Measurements from ENCODE around the gene KRT25.
"Not testable (repeated sequence)": the region's sequence is repeated elsewhere in the genome, so short reads cannot be mapped to it uniquely, and the experiment has no call there.

Gene KRT25

DNA sequence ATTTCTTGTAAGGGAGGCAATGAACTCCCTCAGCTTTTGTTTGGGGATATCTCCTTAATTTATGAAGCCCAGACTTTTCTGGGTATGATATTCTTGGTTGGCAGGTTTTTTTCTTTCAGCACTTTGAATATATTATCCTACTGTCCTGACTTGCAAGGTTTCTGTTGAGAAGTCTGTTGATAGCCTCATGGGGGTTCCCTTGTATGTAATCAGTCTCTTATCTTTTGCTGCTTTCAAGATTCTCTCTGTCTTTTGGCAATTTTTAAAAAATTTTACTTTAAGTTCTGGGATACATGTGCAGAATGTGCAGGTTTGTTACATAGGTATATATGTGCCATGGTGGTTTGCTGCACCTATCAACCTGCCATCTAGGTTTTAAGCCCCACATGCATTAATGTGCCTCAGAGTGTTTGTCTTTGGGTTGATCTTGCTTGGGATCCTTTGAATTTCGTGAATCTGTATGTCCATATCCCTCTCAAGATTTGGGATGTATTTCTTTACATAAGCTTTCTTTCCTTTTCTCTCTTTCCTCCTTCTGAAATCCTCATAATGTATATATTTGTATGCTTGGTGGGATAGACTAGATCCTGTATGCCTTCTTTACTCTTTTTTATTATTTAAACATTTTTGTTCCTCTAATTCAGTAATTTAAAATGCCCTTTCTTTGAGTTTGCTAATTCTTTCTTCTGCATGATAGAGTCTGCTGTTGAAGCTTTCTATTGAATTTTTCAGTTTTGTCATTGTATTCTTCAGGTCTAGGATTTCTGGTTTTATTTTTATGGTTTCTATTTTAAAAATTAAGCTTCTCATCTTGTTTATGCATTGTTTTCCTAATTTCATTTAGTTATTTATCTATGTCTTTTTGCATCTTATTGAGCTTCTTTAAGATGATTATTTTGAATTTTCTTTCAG is 5.2 kb upstream of the KRT25 start:
- no peak for DNase-seq (ENCODE audit: low spot score)
- no peak for FAIRE-seq

DNA sequence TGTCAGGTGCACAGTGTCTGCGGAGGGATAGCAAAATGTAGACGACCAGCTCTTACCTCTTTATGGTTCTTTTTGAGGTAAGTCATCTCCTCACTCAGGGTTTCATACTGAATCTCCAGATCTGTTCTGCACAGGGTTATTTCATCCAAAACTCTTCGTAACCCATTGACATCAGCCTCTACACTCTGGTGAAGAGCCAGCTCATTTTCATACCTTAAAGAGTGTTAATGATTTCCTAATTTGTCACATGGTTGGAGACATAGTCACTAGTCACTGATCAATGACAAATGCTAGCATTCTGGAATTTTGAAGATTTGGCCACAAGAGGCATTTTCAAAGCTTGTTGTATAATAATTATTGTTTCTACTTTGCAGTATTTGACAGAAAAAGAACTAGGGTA is 1.3 kb downstream of the KRT25 start:
- FAIRE-seq (no peak), DNase-seq (ENCODE audit: low spot score) (no peak)

GRCh38 chr17:40751065-40751464 is 4.1 kb downstream of the KRT25 start:
- FAIRE-seq (no peak), DNase-seq (ENCODE audit: low spot score) (no peak)

DNA sequence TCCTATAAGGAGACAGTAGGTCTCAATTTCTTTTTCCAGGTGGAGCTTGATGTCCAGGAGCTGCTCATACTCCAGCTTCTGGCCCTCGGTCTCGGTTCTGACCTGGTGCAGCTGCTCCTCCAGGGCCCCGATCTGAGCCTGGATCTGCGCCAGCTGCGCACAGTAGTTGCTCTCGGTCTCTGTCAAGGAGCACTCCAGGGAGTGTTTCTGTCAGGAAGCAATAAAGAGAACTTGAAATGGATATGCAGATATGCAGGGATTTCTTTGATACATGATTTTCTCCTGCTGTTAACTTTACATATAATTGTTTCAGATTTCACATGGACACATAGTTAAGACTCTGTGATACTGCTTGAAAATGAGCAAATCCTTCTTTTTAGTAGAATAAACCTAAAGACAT is 4.7 kb downstream of the KRT25 start:
- FAIRE-seq (no peak), DNase-seq (ENCODE audit: low spot score) (no peak)

DNA sequence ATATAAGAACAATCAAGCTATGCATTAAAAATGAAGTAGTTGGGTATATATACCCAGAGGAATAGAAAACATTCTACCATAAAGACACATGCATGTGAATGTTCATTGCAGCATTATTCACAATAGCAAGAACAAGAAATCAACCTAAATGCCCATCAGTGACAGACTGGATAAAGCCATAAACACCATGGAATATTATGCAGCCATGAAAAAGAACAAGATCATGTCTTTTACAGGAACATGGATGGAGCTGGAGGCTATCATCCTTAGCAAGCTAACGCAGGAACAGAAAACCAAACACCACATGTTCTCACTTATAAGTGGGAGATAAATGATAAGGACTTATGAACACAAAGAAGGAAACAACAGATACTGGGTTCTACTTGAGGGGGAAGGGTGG is 6.5 kb downstream of the KRT25 start:
- not testable (repeated sequence) for FAIRE-seq; DNase-seq (ENCODE audit: low spot score)

GRCh38 chr17:40738553-40738952 is 16.6 kb downstream of the KRT25 start:
- DNase-seq (ENCODE audit: low spot score) (no peak), FAIRE-seq (no peak)

DNA sequence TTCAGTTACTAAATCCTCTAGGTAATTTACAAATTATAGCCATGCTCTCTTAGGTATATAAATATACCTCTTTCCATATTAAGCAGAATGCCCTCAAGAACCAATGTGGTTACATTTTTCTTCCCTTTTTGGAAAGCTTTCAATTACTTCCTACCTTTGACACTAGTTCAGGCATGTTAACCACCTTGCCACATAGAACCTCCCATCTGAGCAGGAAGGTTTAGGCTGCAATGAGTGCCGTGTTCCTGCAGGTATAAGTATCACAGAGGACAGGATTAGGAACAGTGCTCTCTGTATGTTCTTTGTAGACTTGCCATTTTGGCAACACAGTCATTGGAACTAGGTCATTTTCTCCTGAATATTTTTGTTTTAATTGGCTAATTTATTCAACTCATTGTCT is 20.1 kb downstream of the KRT25 start:
- DNase-seq (ENCODE audit: low spot score): no peak
- FAIRE-seq: no peak

GRCh38 chr17:40734018-40734417 is 21.1 kb downstream of the KRT25 start:
- DNase-seq (ENCODE audit: low spot score) (no peak), FAIRE-seq (no peak)

GRCh38 chr17:40730970-40731369 is 24.2 kb downstream of the KRT25 start:
- DNase-seq (ENCODE audit: low spot score) (no peak), FAIRE-seq (no peak)

DNA sequence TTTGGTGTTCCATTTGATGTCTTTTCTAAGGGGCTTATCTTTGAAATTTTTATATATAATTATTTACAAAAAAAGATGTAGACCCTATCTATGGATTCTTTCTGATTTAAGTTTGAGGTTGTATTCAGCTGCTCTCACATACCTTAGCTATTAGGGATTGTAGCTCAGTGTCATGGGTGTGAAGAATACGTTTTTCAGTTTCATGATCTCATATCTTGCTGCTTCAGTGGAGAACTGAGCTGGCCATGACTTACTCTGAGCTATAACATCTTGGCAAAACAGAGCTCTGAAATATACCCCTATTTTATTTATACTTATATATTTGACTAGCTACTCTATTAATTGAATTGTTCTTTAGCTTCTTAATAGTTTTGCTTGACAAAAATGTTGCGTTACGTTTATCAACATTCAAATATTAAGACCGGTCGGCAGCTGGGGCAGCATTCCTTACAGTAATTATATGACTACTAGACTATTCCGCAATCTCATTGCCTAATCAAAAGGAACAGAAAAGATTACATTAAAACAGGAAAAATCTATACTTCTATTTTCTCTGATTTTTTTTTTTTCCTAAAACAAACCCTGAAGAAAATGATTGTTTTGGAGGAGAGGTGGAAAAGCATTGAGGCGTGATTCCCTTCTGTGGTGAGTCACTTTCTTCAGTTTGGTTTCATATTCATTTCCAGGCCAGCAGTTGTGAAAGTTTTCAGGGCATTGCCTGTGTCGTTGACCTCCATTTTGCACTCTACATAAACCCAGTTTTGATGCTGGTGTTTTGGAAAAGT is 27.5 kb downstream of the KRT25 start:
- FAIRE-seq: peak; percentile 98
- DNase-seq (ENCODE audit: low spot score): peak; percentile 79

DNA sequence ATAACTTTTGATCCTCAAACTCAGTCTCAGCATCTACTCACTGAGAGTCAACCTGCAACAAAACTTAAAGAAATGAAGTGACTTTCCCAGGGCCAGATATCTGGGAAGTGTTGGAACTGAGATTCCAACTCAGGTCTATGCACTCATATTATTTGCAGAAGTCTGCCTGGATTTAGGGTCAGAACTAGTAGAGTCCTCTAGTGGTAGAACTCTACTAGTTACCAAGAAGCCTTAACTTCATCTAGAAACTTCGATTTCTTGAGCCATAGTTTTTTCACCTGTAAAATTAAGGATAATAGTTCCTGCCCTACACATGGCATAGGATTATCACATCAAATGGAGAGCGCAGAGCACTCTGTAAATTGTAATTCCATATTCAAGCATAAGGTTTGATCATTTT is 28.2 kb downstream of the KRT25 start:
- DNase-seq (ENCODE audit: low spot score) (peak; percentile 24), FAIRE-seq (peak; percentile 15)

DNA sequence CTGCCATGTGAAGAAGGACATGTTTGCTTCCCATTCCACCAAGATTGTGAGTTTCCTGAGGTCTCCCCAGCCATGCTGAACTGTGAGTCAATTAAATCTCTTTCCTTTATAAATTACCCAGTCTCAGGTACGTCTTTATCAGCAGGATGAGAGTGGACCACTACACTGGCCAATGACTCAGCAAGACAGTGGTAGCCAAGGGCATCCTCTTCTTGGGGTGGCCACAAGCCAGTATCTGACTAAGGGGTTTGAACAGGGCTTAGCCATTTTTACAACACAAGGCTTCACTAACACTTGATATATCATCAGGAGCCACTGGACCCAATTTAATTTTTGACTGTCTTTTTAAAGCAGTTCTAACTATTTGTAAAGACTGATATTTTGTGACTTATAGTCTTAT is 30.5 kb downstream of the KRT25 start:
- peak; percentile 88 for FAIRE-seq

GRCh38 chr17:40722241-40722640 is 32.9 kb downstream of the KRT25 start:
- peak; percentile 99 for FAIRE-seq

More for the DNA sequence above, 30.5 kb downstream of the KRT25 start:
- peak; percentile 67 for DNase-seq (ENCODE audit: low spot score)

GRCh38 chr17:40720899-40721298 is 34.2 kb downstream of the KRT25 start:
- FAIRE-seq: peak; percentile 95
- peak; percentile 56 for DNase-seq (ENCODE audit: low spot score)

More at GRCh38 chr17:40722241-40722640, 32.9 kb downstream of the KRT25 start:
- DNase-seq (ENCODE audit: low spot score): peak; percentile 70

- no peak for FAIRE-seq
- no peak for DNase-seq (ENCODE audit: low spot score)
These were observed 36.2 kb downstream of the KRT25 start for GRCh38 chr17:40718930-40719329.

GRCh38 chr17:40717776-40718175 is 37.4 kb downstream of the KRT25 start:
- FAIRE-seq (no peak), DNase-seq (ENCODE audit: low spot score) (no peak)

DNA sequence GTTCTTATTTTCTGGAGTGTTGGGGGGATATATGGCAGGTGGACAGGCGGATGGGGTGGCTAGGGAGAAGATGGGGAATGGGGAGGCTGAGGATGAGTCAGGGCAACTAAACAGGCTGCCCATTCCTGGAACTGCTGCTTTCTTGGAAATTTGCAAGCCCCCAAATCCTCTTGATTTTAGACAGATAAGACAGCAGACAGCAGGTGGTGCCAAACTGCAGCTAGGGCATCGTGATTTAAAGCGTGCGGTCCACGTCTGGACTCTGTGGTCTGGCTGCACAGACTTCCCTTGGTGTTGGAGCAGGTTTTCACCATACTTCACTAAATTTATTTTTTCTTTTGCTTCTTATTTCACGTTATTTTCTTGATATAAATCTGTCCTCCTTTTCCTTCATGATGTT is 40.7 kb downstream of the KRT25 start:
- no peak for FAIRE-seq
- no peak for DNase-seq (ENCODE audit: low spot score)

- FAIRE-seq: no peak
These were observed 47.4 kb downstream of the KRT25 start for GRCh38 chr17:40707745-40708144.

GRCh38 chr17:40705584-40705983 is 49.5 kb downstream of the KRT25 start:
- FAIRE-seq (no peak), DNase-seq (ENCODE audit: low spot score) (no peak)

More at GRCh38 chr17:40707745-40708144, 47.4 kb downstream of the KRT25 start:
- peak; percentile 32 for DNase-seq (ENCODE audit: low spot score)

- no peak for DNase-seq (ENCODE audit: low spot score)
- no peak for FAIRE-seq
These were observed 51.5 kb downstream of the KRT25 start, which contains the start of gene KRT24 for GRCh38 chr17:40703652-40704051. Gene KRT24, minus strand, starts transcription at chr17:40703752. Its CDS starts 59 bp downstream, at chr17:40703693.

DNA sequence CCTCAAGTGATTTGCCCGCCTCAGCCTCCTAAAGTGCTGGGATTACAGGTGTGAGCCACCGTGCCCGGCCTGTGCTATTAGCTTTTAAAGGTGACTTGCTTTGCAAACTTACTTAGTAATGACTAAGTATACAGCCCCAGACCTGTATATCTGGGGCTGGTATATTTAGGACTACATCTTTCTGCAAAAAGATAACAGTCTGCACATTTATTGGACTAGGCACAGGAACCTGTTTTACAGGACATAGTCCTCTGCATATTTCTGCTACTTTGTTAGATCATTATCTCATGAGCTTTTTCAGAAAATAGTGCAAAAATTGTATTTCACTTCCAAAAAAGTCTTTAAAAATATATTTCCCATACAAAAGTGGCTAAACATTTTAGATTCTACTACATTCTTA is 52.9 kb downstream of the KRT25 start:
- FAIRE-seq (no peak), DNase-seq (ENCODE audit: low spot score) (no peak)

DNA sequence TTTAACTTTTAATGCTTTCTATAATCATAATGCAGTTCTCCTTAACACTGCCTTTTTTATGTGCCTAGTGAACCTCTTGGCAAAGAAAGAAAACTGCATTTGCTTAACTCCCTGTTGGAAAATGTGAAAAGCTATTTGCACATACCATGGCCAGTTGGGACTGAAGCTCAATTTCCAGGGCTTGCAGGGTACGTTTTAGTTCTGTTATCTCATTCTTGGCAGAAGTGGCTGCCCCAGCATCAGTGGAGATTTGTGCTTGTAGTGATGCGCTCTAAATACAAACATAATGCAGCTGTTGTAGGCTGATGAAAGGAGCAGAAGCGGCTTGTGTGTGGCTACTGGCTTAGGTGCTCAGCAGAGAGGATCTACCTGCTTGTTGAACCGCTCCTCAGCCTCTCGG is 55.3 kb downstream of the KRT25 start:
- DNase-seq (ENCODE audit: low spot score): no peak
- no peak for FAIRE-seq

Measured in RCC 7860 (cell line).